SHP77 (cell line): ENCODE measurements around the gene SGIP1.
"Not testable (repeated sequence)": the region's sequence is repeated elsewhere in the genome, so short reads cannot be mapped to it uniquely, and the experiment has no call there.

Experiments
- DNase-seq, 2 experiments: peaks; one replicate each; lab custom pipeline; 2025; lab: John Stamatoyannopoulos, UW

Gene SGIP1

DNA sequence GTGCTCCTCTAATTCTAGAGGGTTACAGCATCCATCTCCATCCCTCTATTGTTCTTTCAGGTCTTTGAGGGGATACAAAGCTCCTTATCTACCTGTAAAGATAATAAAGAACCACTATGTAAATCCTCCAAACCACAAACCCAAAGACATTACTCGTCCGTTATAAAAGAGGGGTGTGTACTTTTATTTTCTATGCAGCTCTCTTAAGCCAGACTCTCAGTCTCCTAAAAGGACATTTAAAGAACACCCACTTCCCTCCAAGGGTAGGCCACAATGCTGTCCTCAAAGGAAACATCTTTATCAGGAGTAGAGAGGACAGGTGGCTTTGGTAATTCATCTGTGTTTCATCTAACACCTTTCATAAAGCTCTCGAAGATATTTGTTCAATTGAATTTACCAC, 150.4 kb downstream of the SGIP1 start:
- no peak for DNase-seq

DNA sequence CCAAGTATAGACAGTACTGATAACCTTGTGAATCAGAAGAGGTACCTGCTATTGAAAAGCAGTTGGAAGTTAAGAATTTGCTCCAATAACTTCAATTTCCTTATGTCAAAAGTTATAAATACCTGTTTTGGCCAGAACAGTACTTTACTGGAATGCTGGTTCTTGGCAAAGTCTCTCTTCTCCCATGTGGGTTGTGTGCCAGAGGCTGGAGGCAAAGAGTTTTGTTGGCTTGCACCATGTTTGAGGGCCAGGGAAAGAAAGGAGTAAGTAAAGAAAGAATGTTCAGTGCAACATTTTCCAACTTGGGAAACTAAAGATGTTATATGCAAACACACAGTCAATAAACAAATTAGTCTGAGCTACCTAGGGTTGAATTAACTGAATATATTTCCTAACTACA, 151.3 kb downstream of the SGIP1 start:
- no peak for DNase-seq

DNA sequence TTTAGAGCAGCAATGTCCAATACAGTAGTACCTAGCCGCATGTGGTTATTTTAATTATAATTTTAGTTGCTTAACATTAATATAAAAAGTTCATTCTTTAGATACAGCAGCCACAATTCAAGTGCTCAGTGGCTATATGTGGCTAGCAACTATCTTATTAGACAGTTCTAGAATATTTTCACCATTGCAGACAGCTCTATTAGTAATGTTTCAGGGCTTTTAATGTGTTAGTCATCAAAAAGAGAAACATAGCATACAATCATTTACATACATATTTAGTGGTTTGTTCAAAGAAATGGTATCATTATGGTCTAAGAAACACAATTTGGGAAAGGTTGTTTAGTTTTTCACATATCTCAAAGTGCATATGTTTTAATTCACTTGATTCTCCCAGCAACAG, 151.7 kb downstream of the SGIP1 start:
- no peak for DNase-seq

DNA sequence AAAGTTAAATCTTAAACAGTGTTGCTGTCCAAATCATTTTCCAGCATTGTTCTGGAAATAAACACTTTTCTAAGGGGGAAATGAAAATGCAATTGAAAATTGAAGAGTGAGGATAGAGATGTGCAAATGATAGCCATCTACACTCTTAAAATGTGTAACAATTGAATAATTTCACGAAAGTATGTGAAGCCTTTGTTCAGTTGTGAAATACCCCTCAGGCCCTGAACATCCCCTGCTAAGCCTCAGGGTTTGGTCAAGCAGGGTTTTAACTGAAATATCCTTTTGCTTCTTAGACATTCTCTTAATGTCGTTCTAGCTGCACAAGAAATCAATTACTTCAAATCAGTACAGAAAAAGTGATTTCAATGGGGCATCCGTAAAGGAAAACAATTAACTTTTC, 152.5 kb downstream of the SGIP1 start:
- no peak for DNase-seq

DNA sequence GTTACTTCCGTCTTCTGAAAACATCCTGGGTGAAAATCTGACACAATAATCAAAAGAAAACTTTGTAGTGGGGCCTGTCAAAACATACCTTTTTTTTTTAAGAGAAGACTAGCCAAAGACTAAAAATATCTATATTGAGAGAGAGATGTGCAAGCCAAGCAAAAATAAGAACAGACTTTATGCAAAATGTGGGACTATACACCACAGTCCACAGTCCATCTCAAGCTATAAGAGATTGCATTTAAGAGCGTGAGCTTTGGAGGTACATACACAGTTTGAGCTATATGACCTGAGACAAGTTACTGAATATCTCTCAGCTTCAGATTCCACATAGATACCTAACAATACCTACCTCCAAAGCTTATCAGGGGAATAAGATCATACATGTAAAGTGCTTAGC, 153.4 kb downstream of the SGIP1 start:
- no peak for DNase-seq

DNA sequence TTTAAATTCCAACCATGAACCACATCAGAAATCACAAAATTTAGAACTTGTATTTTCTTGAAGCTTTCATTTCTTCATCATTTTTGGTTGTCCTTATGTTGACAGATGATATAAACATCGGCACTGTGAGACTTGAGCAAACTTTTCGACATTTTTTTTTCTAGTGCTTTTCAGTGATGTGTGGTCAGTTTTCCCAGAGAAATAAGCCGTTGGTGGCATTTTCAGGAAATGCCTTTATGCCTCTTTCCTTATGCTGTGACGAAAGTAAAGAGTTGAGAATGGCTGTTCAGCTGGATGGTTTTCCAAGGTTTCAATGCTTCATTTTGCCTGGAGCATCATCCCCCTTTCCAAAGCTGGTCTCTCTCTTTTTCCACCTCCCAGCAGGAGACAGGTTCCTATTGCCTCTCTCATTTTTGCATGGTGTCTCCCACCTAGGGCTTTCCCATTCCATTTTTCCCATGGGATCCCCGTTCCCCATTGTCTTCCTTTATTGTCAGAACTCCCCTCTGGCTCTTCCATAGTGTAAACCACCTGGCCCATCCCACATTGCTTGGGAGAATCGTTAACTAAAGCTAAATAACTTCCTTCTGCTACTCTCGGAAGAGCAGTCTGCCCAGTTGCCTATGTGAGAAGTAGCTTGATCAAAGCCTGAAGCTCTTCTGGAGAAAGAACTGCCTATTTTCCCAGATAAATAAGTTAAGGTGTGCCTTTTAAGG, 156.9 kb downstream of the SGIP1 start:
- DNase-seq, result no peak

DNA sequence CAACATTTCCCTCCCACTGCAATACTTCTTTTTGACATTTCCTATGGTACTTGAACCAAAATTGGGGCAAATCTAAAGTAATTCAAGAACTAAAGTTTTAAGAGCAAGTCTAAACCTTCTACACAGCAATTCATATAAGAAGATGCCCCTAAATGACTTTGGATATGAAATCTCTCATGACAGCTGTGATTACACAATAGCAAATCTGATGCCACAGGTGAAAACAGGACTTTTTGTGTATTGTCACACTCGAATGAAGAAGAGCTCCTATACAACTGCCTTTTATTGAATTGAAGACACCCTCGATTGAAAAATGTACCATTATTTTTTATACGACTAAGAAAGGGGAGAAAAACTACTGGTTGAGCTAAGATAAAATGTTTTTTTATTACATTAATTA, 158.7 kb downstream of the SGIP1 start:
- no peak for DNase-seq

DNA sequence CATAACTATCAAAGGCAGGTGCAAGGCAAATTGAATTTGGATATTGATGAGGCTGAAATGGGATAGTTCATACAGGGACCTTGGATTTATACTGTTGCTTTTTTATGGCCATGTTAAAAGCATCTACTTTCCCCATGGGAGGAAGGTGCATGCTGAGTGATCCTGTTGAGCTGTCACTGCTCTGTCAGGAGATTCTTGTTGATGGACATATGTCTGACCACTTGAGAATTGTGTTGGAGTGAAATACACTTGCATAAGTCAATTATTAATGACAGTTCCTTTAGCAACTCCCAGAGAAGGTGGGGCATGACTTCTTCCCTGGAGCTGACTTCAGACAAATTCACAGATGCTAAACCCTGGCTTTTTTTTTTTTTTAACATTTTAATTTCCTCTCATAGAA, 159.9 kb downstream of the SGIP1 start:
- DNase-seq, result no peak

DNA sequence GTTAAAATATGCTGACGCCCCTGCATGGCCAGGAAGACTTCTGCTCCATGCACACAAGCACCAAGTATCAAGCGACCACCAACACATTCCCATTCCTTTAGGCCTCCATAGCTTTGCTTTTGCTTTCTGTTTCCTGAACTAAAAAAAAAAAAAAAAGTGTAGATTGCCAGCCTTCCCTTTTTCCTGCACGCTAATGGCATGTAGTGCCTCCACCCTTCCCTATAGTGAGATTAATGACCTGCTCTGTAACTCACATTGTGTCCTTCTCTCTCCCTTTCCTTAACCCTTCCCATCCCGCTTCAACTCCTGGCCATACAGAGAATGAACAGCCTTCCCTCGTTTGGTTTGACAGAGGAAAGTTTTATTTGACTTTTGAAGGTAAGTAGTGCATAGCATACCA, 161.2 kb downstream of the SGIP1 start:
- no peak for DNase-seq

DNA sequence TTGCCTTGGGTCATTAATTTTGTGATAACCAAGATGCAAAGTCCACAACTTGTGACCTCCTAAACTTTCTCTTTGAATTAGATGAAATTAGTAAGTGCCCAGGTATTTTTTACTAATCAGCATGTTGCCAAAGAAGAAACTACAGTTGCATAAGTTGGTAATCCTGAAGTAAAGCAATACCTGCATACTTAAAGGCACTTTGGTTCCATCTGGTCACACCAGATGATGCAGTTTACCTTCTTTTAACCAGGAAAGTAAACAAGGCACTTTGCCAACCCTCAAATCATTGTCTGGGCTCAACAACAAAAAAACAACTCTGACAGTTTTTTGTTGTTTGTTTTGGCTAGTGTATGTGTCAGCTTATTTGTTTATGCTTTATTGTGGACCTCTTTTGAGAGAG, 162.8 kb downstream of the SGIP1 start:
- DNase-seq, result no peak

DNA sequence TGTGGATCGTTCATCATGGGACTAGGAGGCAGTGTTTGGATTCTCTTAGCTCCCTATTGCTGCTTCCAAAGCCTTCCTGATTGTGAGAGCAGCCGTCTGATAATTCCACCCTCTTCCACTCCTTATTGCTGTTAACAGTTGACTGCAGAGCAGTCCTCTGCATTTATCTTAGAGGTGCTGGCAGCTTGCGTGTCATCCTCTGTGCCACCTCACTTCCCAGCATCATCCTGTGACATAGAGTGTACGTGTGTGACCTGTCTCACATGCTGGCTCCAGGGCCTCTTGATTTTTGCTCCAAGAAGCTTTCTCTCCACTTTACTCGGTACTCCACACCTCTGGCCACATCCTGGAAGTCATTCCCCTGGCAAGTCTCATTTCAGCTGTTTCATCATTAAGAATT, 165.3 kb downstream of the SGIP1 start:
- no peak for DNase-seq

DNA sequence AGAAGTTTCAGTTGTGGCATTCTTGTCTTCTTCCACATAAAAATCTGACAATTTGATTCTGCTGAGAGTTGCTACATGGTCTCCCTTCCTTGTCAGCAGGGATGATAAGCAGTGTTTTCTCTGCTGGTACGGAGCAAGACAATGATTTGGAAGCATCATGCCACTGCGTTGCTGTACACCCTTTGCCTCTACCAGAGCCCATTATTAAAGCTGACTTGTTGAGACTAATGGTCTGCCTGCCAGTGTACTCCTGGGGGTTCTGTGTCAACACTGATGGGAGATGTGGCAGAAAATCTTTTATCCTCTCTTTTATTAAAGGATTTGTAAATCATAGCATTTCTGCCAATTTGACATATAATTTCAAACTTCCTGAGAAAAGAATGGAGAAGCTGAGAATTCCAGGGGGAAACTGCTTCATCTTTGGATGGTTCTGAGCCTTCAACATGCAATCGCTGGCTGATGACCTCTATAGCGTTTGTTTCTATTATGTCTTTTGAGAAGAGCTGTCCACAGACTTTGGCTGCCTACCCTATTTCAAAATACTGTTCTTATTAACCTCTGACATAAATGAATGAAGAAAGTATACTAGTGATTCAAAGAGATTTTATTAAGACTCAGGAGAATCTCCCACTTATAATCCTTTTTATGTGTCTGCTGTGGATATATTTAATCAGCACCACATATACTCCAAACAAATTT, 170.4 kb downstream of the SGIP1 start:
- DNase-seq, result no peak

DNA sequence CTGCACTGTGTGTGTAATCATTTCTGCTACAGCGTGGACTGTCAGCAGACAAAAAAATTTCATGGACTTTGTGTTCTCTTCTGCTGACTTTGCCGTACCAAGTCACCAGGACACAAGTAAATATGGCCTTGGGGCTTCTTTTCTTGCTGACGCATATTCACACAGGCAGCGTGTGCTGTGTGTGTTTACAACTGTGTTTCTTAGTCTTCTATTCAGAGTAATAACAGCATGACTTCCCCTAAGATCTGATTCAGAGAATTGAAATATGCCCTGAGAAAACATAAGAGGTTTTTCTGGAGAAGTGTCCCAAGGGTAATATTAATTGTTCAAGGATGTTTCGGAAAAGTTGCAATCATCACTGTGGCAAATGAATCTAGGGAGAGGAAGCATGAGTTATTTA, 171.2 kb downstream of the SGIP1 start:
- DNase-seq, result no peak

DNA sequence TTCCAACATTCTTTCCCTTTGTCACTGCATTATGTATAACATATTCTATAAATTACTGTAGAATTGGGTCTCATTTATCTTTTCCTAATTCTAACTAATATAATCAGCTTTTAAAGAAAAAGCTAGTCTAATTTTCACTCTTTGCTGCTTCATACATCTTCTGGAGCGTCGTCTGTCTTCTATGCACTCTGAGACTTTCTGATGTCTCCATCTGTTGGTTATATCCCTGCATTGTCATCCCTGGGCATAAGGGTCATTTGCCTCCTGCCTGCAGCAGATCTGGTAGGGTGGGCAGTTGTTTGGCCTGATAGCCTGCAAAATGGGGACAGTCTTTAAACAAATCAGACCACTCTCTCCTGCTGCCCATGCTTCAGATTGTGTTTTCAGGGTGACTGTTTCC, 177.5 kb downstream of the SGIP1 start:
- no peak for DNase-seq

DNA sequence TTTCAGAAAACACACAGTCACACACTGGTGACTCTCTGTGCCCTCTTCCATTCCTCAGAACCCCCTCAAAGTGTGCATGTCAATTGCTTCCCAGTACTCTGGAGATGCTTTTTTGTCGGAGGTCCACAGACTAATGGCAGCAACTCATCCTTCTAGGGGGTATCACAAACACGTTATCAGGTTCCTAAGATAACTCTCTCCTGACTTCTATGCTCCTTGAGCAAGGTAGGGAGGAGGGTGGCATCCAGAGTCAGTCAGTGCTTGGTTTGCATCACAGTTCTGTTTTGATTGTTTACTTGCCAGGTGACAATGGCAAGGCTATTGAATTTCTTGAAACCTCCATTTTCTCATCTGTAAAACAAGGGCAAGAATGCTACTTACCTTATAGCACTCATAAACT, 178.9 kb downstream of the SGIP1 start:
- DNase-seq, result no peak

DNA sequence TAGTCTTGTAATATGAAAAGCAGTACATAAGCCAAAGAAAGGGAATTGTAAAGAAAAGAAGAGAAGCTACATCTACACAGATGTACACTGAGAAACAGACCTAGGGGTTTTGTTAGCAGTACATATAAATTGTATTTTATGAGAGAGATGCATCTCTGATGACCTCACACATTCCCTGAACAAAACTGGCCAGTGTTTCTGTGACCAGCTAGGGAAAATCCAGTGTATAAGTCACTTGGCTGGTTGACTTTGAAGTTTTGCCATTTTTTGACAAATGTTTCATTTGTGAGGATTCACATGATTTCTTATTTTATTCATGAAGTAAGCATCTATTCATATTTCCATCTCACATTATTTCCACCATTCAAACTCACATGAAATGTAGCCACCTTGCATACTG, 190.0 kb downstream of the SGIP1 start:
- DNase-seq, result no peak

DNA sequence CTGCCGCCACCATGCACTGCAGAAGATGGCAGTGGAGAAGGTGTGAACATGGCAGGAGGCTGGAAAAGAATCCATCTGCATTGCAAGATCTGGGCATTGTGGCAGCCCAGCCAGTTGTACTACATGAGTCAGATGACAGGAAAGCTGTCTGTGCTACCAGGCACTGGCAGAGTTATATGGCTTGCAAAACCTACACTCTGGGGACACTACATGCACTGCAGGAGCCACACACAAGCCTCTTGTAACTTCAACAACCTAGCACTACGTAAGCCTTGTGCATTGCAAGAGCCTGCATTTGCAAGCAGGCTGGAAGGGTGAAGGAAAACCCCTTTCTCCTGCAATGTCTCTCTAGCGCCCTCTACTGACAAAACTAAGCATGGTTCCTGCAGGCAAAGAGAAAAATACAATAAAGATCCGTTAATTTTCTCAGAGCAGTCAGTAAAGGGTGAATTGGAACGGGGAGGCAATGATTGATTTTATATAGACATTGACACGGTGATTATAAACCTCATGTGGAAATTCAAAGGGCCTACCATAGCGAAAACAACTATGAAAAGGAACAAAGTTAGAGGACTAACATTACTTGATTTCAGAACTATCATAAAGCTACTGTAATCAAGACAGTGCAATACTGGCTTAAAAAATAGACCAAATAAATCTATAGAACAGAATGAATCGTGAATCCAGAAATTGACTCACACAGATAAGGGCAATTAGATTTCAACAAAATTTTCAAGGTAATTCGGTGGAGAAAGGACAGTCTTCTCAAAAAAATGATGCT, 192.1 kb downstream of the SGIP1 start:
- peak; percentile 42 to 75 for DNase-seq

DNA sequence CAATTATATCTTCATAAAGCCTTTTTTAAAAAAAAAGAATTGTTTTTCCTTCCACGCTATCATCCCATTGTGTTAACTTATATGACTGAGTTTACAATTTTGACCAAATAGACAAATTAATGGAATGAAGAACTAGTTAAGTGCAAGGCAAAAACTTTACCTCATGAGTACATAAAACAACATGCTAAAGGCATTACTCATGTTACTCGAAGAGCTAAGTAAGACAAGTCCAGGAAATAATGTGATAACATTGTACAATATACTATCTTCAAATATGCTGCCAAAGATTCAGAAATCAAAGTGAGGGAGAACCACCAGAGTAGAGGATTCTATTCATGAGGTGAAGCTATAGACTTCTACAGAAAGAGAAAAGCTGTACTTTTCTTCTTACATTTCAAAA, 194.1 kb downstream of the SGIP1 start:
- DNase-seq, result no peak

DNA sequence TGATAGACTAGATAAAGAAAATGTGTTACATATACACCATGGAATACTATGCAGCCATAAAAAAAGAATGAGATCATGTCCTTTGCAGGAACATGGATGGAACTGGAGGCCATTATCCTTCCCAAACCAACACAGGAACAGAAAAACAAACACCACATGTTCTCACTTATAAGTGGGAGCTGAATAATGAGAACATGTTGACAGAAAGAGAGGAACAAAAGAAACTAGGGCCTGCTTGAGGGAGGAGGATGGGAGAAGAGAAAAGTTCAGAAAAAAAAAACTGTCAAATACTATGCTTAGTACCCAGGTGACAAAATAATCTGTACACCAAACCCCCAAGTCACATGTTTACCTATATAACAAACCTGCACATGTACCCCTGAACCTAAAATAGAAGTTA, 194.8 kb downstream of the SGIP1 start:
- not testable (repeated sequence) for DNase-seq

DNA sequence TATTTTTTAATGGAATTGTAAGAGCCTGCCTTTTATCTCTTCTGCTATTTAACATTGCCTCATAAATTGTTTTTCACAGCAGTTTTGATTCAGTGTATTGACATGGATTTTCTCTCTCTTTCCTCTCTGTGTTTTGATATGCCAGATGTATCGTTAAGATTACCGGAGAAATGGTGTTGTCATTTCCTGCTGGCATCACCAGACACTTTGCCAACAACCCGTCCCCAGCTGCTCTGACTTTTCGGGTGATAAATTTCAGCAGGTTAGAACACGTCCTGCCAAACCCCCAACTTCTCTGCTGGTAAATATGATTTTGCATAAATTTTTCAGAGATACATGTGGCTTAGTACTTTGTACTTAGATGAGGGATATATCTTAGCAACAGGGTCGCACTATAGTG, 195.2 kb downstream of the SGIP1 start:
- no peak for DNase-seq

DNA sequence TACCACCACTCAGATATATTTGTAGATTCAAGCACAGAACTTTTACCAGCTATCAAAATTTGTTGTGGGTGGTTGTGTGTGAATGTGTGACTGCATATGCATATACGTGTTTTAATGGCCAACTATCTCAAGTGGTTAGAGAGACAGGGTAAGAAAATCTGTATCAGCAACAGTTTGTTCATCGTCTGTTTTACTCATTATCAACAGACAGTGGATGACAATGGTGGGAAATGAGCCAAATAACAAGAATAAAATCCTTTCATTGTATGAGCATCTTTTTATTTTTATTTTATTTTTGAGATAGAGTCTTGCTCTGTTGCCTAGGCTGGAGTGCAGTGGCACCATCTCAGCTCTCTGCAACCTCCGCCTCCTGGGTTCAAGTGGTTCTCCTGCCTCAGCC, 195.6 kb downstream of the SGIP1 start:
- DNase-seq, result no peak

DNA sequence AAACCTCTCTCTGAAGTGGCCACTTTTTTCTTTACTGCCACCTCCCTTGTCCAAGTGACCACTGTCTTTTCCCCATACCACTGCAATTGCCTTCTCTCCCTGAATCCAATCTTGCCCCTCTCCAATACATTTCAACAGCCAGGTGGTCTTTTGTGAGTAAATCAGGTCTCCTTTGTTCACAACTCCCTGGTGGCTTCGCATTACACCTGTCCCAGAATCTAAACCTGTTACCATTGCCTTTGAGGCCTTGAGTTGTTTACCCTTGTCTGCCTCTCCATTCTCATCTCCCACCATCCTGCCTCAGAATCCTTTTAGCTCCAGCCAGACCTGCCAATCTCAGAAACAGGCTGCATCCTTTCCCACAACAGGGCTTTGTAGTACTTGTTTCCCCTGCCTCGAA, 196.5 kb downstream of the SGIP1 start:
- DNase-seq, result no peak

DNA sequence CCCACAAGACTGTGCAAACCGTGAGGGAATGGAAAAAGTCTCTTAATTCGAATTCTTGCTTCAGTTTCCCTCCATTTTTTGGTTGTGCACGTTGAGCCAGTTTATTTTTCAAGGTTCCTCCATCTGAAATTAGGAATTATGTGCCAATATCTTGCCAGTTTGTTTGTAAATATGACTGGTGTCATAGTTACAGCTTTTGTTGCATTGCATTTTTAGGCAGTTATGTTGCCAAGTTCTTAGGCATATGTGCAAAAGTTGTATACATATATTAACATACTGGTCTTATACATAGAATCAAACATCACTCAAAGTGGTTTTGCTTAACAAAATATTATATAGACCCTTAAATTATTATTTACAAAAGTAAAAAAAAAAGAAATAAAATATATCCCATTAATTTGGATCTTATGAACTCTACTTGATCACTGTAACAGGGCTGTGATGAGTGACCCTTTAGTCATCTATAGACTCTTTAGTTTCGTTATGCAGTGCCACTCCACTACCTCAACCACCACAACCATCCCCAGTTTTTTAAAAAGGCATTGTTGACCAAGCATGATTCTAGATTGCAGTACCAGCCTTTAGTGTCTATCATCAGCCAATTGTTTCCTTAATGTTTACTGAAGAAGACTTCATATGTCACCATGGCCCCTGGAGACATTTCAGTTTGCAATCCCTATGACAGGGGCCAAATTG, 197.4 kb downstream of the SGIP1 start:
- DNase-seq, result no peak
